ENCODE results near the gene MAGI2.

The MAGI2 gene

DNA sequence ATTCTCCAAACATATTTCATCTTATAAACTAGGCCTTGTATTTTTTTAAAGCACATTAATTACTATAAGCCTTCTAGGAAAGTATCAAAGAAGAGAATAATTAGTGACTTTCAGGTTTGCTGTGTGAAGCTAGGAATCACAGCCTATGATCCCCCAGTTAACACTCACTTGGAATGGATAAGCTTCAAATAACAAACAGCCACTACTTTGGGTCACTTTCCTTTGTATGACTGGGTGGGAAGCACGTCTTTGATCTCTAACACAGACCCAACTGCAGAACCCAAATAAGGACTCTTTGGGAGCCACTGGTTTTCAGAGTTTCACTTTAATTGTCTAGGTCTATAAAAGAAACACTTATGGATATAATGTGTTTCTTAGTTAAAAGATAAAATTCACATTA lies 769.3 kb downstream of the MAGI2 start:
- in situ Hi-C loops (cut with MboI; ENCODE audit: low sequenced_read_pairs): no loop called here

DNA sequence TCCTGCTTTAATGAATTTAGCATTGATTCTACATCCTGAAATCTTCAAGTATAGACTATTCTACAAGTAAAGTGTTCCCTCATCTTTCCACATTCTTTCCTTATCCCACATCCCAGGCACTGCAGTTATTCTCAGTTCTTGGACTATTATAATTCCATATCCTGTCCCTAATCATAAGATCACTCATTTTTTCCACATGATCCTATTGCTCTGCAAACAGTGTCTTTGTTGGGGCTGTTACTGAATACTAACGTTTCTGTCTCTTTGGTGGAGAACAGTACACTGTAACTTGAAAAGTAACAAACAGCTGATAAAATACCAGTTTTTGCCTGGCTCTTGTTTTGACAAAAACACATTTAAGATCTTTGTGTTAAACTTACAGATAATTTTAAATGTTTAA lies 769.9 kb downstream of the MAGI2 start:
- in situ Hi-C loops (cut with MboI; ENCODE audit: low sequenced_read_pairs): no loop called here

DNA sequence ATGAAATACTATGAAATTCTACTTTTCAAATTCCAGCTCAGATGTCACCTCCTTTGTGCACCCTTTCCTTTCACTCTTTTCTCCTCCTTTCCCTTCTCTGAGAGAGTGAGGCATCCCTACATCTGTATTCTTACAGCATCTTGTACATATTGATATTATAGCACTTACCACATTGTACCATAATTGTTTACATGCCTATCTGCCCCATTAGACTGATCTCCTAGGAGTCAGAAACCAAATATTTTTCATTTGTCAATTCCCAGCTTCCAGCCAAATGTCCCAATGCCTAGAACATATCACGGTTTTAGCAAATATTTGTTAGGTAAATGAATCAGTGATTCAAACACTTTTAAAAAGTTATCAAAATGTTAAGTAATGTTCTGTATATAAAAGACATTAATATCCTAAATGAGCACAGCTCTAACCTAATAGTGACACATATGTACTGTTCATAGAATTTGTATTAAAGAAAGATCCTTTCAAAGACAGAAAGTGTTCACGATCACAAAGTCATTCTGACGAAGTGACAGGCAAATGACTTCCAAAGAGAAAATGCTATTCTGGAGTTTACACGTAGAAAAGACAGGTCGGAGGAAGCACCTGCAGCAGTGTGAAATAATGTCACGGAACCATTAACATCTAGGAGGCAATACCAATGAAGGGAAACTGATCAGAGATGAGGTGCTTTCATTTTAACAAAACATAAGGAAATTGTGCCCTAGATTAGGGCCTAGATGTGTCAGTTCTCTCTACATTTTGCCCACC lies 774.2 kb downstream of the MAGI2 start:
- in situ Hi-C loops (cut with MboI; ENCODE audit: low sequenced_read_pairs): no loop called here

DNA sequence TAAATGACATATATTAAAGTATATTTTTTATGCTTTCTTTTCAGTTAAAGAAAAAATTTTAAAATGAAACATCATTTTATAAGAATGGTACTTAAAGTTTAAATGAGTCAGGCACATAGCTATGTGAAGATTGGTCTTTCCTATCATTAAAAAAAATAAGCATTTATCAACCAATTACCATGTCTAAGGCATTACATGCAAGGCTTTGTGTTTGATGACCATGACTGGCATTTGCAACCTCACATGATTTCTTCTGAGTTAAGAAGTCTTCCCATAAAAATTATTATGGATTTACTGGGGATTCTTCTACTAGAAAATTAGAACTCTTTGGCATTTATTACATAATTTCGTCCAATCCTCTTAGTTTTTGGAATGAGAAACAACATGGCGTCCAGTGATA lies 776.1 kb downstream of the MAGI2 start:
- in situ Hi-C loops (cut with MboI; ENCODE audit: low sequenced_read_pairs): no loop called here

DNA sequence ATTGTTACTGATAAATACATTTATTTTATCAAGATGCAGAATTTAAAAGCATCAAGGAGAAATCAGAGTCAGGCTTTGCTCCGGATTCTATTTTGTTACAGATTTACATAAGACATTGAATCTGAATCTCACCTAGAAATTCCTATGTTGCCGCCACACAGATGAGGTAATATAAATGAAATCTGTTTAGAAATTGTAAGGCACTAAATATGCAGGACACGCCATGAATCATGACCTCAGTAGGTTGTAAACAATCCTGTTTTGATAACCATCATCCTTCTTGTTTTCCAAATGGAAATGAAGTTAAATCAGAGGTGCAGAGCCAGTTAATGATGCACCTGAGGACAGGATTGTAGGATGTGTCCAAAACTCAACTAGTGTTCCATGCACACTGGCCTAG lies 778.0 kb downstream of the MAGI2 start:
- in situ Hi-C loops (cut with MboI; ENCODE audit: low sequenced_read_pairs): no loop called here

DNA sequence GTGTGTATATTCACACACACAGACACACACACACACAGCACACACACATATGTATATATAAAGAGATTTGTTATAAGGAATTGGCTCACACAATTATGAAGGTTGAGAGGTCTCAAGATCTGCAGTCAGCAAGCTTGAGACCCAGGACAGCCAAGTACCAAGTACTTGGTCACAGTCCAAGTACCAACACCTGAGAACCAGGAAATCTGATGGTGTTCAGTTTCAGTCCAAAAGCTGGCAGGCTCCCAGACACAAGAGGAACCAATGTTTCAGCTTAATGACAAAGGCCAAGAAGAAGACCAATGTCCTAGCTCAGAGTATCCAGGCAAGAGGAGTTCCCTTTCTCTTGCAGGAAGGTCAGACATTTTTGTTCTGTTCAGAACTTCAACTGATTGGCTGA lies 780.2 kb downstream of the MAGI2 start:
- in situ Hi-C loops (cut with MboI; ENCODE audit: low sequenced_read_pairs): no loop called here

DNA sequence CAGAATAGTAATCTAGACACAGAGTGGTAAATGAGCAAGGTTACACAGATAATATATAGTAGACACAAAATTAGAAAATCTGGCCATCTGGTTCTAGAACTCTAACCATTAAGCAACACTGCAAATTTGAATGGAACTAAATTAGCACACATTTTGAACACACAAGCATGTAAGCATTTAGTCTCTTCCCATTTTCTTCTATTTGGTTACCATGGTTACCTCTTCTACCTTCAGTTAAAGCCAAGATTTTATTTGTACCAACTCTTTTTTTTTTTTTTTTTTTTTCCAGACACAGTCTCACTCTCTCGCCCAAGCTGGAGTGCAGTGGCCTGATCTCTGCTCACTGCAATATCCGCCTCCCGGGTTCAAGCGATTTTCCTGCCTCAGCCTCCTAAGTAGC lies 790.5 kb downstream of the MAGI2 start:
- in situ Hi-C loops (cut with MboI; ENCODE audit: low sequenced_read_pairs): no loop called here

DNA sequence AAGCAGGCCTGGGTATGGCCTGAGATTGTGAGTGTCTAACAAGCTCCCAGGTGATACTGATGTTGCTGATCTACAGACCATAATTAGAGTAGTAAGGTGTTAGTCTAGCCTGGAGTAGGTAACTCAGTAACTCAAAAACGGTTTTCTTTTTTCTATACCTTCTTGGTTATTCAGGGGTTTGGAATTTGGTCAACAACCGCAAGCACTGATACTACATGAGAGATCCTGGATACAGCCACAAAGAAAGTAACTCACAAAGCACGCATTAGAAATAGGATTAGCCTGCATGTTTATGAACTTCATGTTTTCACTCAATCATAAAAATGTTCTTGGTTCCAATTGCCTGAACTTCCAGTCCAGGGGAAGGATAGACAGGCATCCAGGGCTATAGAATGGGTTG lies 803.5 kb downstream of the MAGI2 start:
- in situ Hi-C loops (cut with MboI; ENCODE audit: low sequenced_read_pairs): no loop called here

DNA sequence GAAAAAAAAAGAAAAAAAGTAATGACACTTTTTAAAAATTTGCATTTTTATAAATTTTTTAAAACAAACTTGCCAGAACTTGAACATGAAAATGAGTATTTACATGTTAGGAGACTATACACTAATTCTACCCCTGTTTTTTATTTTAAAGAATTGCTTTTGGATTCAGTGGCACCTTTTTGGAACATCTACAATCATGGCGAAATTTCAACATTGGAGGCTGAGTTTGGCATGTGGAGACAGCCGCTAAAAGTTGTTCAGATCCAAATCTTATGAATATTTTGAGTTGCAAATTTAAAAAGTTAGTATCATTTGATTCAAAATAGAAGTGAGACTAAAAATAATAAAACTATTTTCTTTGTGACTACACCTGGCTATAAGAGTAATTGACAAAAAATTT lies 804.2 kb downstream of the MAGI2 start:
- in situ Hi-C loops (cut with MboI; ENCODE audit: low sequenced_read_pairs): no loop called here

DNA sequence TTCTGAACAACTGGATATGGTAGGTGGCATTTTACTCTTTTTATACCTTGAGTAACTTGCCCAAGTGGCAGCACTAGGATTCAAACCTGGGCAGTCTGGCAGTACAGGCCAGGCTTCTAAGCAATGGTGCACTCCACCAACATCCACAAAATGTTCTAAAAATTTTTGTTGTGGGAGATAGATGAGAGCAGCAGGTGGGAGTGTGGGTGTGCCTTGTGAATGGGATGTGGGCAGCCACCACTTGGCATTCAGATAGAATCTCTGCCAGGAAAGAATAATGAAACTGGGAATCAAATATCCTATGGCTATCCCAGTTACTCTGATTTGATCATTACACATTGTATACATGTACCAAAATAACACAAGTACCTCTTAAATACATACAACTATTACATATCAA lies 810.7 kb downstream of the MAGI2 start:
- in situ Hi-C loops (cut with MboI; ENCODE audit: low sequenced_read_pairs): no loop called here

DNA sequence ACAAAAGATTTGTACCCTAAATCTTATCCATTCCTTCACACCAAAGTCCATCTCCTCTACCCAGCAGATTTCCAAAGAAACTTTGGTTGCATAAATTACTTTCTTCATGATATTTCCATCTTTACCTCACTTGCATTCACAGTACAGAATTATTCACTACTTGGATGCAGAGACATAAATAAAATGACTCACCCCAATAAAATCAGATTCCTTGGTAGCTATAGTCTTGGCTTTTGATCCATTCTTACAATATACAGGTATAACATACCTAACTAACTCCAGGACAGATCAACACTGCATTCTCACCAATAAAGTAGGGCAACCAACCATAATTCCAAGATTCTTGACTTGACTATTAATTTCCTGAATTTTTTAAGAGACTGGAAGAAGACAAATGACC lies 815.1 kb downstream of the MAGI2 start:
- in situ Hi-C loops (cut with MboI; ENCODE audit: low sequenced_read_pairs): no loop called here

DNA sequence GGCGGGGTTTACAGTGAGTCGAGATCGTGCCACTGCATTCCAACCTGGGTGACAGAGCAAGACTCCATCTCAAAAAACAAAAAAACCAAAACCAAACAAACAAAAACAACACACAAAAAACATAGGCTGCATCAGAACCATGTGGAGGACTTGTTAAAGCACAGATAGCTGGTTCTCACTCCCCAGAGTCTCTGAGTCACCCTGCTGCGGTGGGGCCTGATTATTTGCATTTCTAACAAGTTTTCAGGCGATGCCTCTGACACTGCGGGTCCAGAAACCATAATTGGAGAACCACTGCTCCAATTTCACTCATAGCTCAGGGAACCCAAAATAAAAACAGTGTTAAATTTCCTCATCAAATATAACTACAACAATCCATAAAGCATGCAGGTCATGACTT lies 816.7 kb downstream of the MAGI2 start:
- in situ Hi-C loops (cut with MboI; ENCODE audit: low sequenced_read_pairs): no loop called here

DNA sequence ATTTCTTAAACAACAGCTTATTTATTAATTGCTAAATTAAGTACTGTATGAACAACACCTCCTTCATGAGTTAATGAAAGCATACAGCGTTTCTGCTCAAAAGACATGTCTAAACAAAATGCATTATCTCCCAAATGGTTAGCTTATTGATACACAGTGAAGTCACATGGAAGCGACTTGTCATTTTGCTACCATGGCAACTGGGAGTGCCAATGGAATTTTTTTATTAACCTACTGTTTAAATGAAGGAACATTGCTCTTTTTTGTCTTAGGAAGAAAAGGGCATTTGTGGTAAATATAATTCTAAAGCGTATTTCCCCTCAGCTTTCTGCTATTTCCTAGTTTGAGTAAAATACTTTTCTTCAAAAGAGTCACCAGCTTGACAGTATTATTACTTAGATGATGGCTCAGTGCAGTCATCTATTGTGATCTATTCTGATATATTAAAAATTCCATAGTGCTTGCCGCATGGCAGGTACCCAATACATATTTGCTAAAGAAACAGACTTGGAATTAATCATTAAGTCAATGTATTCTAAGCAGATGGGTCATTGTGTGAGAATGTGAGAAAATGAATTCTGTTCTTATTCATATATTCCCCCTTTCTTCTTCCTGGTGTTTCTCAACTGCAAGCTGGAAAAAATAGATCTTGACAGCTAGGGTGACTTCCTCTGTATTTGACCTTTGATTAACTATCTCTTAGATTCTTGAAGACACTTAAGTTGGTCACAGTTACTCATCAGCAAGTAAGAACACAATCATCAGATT lies 818.3 kb downstream of the MAGI2 start:
- in situ Hi-C loops (cut with MboI; ENCODE audit: low sequenced_read_pairs): no loop called here

DNA sequence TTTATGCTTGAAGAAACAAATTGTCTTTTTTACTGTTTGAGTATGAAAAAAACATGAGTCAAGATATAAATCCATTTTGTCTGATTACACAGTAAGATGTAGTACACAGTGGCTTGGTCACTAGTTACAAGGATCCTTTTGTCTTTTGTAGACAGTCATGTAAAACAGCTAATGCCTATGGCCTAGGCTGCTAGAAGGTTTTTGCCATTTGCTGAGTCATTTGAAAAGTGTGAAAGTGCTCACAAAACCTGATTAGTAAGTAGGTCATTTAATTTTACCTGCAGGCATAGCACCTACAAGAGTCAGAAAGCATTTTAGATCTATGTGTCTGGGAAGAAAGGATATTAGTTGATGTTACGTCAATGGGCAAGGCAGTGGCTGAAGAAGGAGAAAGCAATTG lies 819.4 kb downstream of the MAGI2 start:
- in situ Hi-C loops (cut with MboI; ENCODE audit: low sequenced_read_pairs): no loop called here

DNA sequence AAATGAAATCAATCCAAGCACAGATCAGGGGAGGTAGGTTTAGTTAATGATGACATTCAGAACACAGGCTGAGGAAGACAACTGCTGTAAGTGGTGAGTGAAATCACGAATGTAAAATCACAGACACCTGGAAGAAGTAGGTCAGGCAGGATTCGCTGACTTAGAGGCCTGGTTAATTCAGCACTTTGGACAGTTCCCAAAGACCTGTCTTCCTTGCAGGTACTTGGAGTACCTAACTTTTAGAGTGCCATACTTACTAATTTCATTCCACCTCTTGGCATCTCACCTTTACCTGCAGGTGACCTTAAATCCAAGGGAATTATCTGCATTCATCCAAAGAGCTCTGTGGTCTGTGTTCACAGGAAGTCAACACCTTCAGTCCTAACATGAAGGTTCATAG lies 832.5 kb downstream of the MAGI2 start:
- in situ Hi-C loops (cut with MboI; ENCODE audit: low sequenced_read_pairs): no loop called here

DNA sequence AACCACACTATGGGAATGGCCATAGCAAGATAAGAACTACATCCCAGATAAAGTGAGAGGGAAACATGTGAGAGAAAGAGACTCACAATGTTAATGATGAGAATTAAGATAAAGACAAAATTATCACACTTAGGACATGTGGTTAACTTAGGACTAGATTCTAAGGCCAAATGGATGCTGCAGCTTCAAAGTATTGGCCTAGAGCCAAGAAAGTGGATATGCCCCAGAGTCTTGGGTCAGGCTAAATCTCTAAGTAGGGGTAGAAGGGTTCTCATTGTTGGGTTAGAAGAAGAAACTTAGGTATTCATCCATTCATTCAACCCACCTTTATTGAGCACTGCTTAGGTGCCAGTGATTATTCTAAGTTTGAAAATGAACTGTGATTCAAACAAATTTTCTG lies 836.9 kb downstream of the MAGI2 start:
- in situ Hi-C loops (cut with MboI; ENCODE audit: low sequenced_read_pairs): no loop called here

DNA sequence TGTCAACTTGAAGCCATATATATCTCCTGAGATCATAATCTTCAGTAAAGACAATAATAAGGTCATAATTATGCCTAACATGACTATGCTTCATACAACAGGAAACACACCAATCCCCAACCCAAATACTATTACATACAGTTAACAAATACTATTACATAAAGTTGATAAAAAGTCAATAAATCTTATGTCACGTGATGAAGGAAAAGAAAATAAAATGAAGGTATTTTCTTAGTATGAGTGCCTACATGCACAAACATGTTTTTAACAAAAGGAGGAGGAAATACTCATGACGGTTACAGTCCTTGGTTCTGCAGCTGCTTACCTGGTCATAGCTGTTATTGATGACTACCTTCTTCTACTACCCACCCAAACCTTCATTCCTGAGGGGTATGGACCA lies 844.2 kb downstream of the MAGI2 start:
- in situ Hi-C loops (cut with MboI; ENCODE audit: low sequenced_read_pairs): no loop called here

DNA sequence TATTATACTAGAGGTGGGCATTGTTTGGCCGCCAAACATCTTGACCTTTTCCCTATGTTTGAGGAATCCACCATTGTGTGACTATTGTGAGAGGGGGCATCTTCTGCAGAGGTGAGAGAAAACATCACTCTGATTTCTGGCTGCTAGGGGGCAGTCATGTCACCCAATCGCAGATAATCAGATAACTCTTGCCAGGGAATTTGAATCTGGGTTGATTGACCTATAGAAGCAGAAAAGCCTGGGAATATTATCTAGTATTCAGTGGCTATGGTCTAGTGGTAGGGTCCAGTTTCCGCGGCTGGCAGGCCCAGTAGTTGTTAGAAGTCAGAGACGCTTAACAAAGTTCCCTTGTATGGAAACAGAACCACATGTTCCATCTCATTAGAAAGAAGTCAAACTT lies 846.4 kb downstream of the MAGI2 start:
- in situ Hi-C loops (cut with MboI; ENCODE audit: low sequenced_read_pairs): no loop called here

DNA sequence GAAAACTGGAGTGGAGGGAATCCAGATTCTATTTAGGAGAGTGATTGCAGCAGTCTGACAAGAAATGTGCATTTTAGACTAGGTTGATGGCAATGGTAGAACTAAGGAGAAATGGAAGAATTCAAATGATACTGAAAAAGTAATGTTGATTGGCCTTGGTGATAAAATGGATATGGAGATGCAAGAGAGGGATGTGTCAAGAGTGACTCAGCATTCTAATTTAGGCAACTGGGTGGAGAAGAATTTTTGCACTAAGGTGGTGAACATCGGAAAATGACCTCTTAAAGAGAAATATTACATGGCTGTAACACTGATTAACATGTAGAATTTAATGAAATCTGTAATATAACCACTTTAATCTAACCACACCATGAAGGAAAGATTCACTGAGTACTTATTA lies 848.3 kb downstream of the MAGI2 start:
- in situ Hi-C loops (cut with MboI; ENCODE audit: low sequenced_read_pairs): no loop called here

DNA sequence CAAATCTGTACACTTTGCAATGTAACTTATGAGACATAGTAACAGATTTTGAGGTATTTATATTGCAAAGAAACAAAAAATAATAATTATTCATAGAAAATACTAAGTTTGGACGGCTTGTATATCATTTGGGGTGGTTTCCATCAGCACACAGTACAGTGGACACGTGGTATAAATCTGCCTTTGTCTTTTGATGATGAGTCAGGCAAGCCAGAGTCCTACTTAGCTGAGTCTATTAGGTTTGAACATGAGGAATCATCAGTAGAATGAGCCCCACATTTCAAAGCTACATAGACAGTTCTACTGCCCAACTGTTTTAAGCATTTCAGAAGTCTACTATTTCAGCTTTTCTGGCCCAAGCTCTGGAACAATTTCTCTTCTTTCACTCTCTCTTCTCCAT lies 851.7 kb downstream of the MAGI2 start:
- in situ Hi-C loops (cut with MboI; ENCODE audit: low sequenced_read_pairs): no loop called here

DNA sequence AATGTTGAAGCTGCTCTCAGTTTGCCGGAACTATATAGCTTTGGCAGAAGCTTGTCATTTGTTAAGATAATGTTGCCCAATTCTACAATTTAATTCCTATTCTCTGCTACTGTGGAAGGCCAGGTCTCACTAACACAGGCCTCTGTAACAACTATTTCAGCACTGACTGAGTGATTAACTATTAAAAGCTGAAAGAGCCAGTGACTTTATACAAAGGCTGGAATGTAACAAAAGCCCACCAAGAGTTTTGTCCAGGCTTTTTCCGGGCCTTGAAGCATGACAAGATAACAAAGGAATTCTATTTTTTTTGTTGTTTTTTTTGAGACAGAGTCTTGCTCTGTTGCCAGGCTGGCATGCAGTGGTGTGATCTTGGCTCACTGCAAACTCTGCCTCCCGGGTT lies 859.3 kb downstream of the MAGI2 start:
- in situ Hi-C loops (cut with MboI; ENCODE audit: low sequenced_read_pairs): no loop called here

DNA sequence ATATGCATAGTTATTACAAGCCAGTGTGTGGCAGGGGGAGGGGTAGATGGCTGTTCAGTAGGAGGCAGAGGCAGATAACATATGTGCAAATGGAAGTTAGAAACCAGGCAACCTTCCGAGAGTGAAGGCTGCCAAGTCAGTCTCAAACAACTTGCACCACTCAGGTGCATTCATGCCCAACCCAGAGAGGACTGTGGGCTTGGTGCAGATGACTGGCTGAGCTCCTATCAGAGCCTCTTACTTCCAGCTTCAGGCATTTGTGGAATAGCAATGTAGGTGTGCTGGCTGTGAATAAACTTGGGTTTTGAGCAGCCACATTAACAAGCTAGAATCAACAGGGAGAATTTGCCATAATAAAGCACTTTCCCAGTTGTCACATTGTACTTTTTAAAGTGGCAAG lies 865.1 kb downstream of the MAGI2 start:
- in situ Hi-C loops (cut with MboI; ENCODE audit: low sequenced_read_pairs): no loop called here

All from hTERT RPE-1 (cell line).